GM19397 (cell line): Measurements from ENCODE around the gene ZNF22.

Source experiments
- ATAC-seq: cut with Tn5 transposase; IDR thresholded peaks from one replicate; pipeline ENCODE4 v1.9.1; 2021; ENCODE audit warnings: mild to moderate bottlenecking, moderate library complexity; ENCODE audit not compliant: unreplicated experiment

The ZNF22 gene

GRCh38 chr10:45000752-45001380 lies at the start of gene ZNF22:
TSS of gene ZNF22 (plus strand) at chr10:45000923. CDS start at chr10:45003369, 2,446 bp downstream.
- peak; percentile 81 for ATAC-seq

DNA sequence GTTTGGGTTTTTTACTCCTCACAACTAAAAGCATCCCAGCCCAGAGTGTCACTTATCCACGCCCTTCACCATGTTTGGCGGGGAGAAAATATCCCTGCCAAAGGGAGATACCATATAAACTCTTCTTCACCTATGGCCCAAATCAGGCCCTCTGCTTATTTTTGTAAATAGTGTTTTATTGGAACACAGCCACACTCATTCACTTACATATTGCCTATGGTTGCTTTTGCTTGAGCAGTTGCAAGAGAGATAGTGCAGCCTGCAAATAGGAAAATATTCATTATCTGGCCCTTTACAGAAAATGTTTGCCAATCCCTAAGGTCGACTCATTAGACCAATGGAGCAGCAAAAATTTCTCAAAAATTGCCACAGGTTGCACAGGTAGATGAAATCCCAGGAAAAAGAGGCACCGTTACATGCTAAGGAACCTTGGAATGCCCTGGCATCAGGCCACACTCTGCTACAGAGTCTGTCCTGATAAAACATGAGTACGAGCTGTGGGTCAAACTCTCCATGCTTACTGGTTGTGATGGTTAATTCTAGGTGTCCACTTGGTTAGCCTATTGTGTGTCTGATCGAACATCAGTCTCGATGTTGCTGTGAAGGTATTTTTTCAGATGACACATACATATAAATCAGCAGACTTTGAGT lies 49.0 kb upstream of the ZNF22 start:
- no peak for ATAC-seq

- ATAC-seq: no peak
These were observed 47.9 kb upstream of the ZNF22 start for GRCh38 chr10:44952779-44953231.

GRCh38 chr10:44954042-44954441 lies 46.7 kb upstream of the ZNF22 start:
- ATAC-seq: no peak

DNA sequence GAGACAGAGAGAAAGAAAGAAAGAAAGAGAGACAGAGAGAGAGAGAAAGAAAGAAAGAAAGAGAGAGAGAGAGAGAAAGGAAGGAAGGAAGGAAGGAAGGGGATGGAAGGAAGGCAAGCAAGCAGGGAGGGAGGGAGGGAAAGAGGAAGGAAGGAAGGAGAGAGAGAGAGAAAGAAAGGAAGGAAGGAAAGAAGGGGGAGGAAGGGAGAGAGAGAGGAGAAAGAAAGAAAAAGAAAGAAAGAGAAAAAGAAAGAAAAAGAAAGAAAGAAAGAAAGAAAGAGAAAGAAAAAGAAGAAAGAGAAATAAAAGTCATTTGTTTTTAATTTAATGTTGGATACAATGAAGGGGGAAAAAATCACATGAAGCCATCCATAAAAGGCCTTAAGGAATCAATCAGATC lies 45.8 kb upstream of the ZNF22 start:
- ATAC-seq: no peak

GRCh38 chr10:44955413-44956070 lies 45.2 kb upstream of the ZNF22 start:
- no peak for ATAC-seq

DNA sequence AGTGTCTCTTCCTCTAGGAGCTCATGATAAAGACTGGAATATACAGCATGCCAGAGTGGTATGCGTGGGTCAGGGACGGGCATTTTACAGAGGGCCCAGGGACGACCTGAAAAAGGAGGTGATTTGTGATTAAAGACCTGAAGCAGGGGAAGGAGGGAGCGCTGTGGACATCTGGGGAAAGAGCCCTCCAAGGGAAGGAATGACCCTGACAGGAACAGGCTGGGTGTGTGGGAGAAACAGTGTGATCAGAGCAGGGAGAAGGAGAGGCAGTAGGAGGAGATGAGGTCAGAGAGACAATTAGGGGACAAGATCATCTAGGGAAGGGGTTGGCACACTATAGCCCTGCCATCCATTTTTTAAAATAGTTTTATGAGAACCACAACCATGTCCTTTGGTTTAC lies 44.5 kb upstream of the ZNF22 start:
- no peak for ATAC-seq

DNA sequence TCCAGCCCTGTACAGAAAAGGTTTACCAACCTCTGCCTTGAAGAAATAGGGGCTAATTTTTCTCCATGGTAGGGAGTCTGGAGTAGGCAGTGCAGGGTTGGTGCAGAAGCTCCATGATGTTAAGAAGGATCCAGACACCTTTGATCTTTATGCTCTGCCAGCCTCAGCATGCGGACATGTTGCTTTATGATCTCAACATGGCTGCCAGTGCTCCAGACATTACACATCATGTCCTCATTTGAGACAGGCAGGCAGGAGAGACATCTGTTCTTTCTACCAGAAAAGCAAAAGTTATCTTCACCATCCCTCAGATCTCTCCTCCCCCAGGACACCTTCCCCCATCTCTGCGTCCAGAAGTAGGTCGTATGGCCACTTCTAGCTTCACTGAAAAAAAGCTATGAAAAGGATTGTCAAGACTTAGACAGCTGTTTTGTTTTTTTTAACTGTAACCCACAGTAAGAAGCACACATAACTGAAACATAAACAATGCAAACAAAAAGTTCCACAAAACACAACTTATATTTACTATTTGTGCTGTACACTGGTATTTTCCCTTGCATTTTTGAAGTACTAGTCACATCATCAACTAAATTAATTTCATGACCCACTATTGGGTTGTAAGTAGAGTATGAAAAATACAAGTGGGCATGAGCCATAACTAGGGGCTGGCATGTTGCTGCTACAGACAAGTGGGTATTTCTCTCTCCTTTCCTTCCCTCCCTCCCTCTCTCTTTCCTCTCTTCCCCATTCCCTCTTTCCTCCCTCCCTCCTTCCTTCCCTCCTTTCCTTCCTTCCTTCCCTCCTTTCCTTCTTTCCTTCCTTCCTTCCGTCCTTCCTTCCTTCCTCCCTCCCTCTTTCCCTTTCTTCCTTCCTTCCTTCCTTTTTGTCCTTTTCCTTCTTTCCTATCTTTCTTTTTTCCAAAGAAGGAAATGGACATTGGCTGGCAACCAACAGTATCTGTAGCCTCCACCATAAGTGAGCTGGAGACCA lies 43.7 kb upstream of the ZNF22 start:
- ATAC-seq: no peak

- no peak for ATAC-seq
These were observed 42.4 kb upstream of the ZNF22 start for GRCh38 chr10:44958196-44958897.

DNA sequence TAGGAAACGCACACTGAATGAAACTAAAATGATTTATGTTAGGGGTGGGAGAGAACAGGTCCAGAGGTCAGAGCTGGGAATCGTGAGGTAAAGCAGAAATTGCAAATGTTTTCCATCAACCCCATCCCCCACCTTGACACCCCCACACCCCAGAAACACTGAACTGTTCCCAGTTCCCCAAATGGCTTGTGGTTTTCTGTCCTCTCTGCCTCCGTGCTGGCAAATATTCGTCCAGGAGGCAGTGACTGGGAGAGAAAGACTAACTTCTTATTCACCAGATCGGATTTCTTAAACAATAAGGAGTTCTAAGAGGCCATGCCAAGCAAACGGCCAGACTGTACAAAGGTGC lies 41.9 kb upstream of the ZNF22 start:
- no peak for ATAC-seq

DNA sequence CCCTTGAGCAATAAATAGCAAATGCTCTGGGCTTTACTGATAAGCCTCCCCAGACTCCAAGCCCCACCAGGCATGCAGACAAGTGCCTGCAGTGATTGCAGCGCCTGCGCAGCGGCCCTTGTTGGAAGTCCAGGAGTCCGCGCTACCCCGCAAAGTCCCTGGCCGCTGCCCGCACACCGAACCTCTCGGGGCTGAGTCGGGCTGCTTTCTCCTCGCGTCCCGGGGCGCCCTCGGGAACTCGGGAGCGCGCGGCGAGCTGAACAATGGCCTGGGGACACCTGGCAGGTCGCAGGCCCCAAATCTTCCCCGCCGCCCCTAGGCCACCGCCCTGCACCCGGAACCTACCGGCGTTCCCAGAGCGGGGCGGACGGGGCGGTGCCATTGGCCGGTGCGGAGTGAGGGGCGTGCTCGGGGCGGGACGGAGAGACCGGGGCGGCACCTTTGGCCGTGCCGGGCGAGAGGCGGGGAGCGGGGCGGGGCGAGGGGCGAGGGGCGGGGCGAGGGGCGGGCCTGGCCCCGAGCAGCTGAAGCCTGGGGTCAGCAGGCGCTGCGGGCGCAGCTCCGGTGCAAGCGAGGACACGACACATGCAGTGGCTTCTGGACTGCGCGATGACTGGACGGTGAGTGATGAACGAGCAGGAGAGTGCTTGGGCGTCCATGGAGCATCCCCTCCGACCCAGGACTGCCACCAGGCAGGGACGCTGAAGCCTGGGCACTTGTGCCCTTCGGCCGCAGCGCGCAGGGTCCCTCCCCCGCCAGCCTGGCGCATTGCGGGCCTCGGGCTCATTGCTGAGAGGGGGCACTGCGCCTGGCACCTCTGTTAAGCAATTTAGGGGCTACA lies 41.3 kb upstream of the ZNF22 start, which contains the start of gene RASSF4:
TSS of gene RASSF4 (plus strand) at position 556 of the 841 bp plus-strand sequence. CDS start 10,401 bp downstream, outside the sequence.
- ATAC-seq: peak; percentile 97

DNA sequence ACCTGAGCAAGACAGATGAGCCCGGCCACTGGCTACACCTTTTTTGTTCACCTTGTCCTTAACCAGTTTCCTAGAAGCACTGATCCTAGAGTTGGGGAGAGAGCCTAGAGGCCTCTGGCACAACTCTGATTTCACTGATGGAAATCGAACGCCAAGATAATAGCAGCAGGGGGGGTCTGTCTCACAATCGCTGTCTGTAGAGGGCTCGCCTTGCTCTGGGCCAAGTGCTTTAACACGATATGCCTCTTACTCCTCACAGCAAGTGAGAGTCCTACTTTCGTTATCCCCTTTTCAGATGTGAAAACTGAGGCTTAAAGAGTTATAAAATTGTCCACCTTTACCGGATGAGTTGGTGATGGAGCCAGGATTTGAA lies 40.6 kb upstream of the ZNF22 start:
- no peak for ATAC-seq

DNA sequence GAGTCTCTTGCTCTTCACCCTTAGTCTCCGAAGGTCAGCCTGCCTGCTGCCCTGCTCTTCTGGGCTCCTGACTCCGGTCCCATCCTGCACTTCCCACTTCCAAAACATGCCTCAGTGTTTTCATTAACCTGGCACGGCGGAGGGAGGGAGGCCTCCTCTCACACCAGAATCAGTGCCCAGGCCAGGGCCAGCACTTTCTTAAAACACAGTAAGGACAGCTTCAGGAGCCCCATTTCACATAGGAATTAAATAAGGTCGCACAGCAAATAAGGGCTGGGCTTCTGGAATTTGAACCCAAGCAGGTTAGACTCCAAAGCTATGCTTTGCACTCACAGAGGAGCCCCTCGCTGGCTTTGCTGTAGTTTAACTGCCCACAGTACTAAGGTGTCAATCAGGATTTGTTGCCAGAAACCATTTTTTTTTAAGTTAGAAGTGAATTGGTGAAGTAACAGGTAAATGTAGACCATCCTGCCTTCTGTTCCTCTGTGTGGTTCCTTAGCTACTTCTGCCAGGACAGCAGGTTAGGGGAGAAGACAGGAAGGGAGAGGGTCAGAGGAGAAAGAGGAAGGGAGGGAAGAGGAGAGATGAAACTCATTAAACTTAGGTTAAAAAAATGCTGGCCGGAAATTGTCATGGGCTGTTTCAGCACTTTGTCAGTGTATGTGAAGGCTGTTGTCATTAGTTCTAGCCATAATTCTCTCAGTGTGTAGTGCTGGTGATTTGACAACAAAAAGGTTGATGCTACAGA lies 40.1 kb upstream of the ZNF22 start:
- ATAC-seq: no peak

DNA sequence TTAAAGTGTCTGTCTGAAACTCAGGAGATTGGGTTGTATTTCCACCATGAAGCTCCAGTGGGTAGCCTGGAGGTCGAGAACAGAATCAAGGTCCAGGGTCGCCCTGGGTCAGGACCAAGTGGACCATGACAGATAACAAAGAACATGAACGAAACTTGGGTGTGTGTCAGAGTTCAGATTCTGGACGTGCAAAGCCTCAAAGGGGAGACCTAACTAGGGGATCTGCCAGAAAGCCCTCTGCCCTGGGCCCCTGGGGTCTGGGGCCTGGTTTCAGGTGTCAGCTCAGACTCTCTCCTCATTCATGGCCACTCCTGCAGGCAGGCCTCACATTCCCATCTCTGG lies 39.5 kb upstream of the ZNF22 start:
- ATAC-seq: no peak

- no peak for ATAC-seq
These were observed 38.6 kb upstream of the ZNF22 start for GRCh38 chr10:44961931-44962750.

GRCh38 chr10:44962870-44963738 lies 37.6 kb upstream of the ZNF22 start:
- no peak for ATAC-seq
